GM12878 (cell line): ENCODE data around the gene DUSP22. TPM values are rescaled to one million over a fixed set of nuclear protein-coding genes. Genes with fewer than 3 reads are reported as not detected.

ENCODE experiments used
- ATF7 ChIP-seq: fragments of 450-650 bp; IDR thresholded peaks from 2 replicates; pipeline ENCODE4 v1.6.1; 2016; ENCODE audit warnings: low read depth, mild to moderate bottlenecking
- BHLHE40 ChIP-seq, 2 experiments: fragments of 450-650 bp in 1 of 2; IDR thresholded peaks; 2 replicates each; pipeline ENCODE4 v1.6.1; 2011 to 2017; ENCODE audit warnings: low read depth in 2 of 2, borderline replicate concordance in 1 of 2, improper control_type of control experiment in 1 of 2, low read length in 1 of 2, mild to moderate bottlenecking in 1 of 2
- CHD4 ChIP-seq: fragments of 200-600 bp; sonication (generic); IDR thresholded peaks from 2 replicates; pipeline ENCODE4 v1.6.1; 2016; ENCODE audit warnings: mild to moderate bottlenecking
- CREM ChIP-seq: IDR thresholded peaks from 2 replicates; pipeline ENCODE4 v1.6.1; 2014; ENCODE audit warnings: antibody characterized with exemption, low read depth
- GATAD2B ChIP-seq: fragments of 450-650 bp; conservative IDR thresholded peaks from 2 replicates; pipeline ENCODE4 v1.6.1; 2017; ENCODE audit warnings: low read depth, mild to moderate bottlenecking, moderate library complexity
- HDAC2 ChIP-seq: fragments of 200-600 bp; sonication (generic); IDR thresholded peaks from 2 replicates; pipeline ENCODE4 v1.6.1; 2017
- HDGF ChIP-seq: fragments of 450-650 bp; IDR thresholded peaks from 2 replicates; pipeline ENCODE4 v1.6.1; 2016; ENCODE audit warnings: antibody characterized with exemption
- HSF1 ChIP-seq: fragments of 150-350 bp; IDR thresholded peaks from 2 replicates; pipeline ENCODE4 v1.6.1; 2014; ENCODE audit warnings: mild to moderate bottlenecking, low read depth, low read length
- IKZF1 ChIP-seq: fragments of 450-650 bp; conservative IDR thresholded peaks from 2 replicates; pipeline ENCODE4 v1.6.1; 2017; ENCODE audit warnings: antibody characterized with exemption, mild to moderate bottlenecking
- JUND ChIP-seq: IDR thresholded peaks from 2 replicates; pipeline ENCODE4 v1.6.1; 2012; ENCODE audit warnings: low read depth, mild to moderate bottlenecking, low read length, improper control_type of control experiment, moderate library complexity
- MTA3 ChIP-seq: IDR thresholded peaks from 2 replicates; pipeline ENCODE4 v1.6.1; 2012; ENCODE audit warnings: low read length, inconsistent platforms, borderline replicate concordance
- NFXL1 ChIP-seq: fragments of 450-650 bp; IDR thresholded peaks from 2 replicates; pipeline ENCODE4 v1.6.1; 2017; ENCODE audit warnings: antibody characterized with exemption, mild to moderate bottlenecking, borderline replicate concordance
- NFYA ChIP-seq: IDR thresholded peaks from 2 replicates; pipeline ENCODE4 v1.6.1; 2011; ENCODE audit warnings: low read depth, mild to moderate bottlenecking, low read length, improper control_type of control experiment, borderline replicate concordance
- NFYB ChIP-seq: IDR thresholded peaks from 2 replicates; pipeline ENCODE4 v1.6.1; 2011; ENCODE audit warnings: low read depth, mild to moderate bottlenecking, low read length, improper control_type of control experiment, moderate library complexity; ENCODE audit not compliant: insufficient read depth
- PAX8 ChIP-seq: fragments of 450-650 bp; IDR thresholded peaks from 2 replicates; pipeline ENCODE4 v1.6.1; 2017; ENCODE audit warnings: mild to moderate bottlenecking, moderate library complexity
- PML ChIP-seq: IDR thresholded peaks from 2 replicates; pipeline ENCODE4 v1.6.1; 2012; ENCODE audit warnings: low read length, inconsistent platforms
- POLR2A ChIP-seq: IDR thresholded peaks from 2 replicates; pipeline ENCODE4 v1.6.1; 2011; ENCODE audit warnings: low read depth, mild to moderate bottlenecking, low read length
- POLR2AphosphoS2 ChIP-seq: IDR thresholded peaks from 2 replicates; pipeline ENCODE4 v1.6.1; 2011; ENCODE audit warnings: low read depth, mild to moderate bottlenecking, low read length, improper control_type of control experiment, moderate library complexity
- SMAD1 ChIP-seq: fragments of 450-650 bp; IDR thresholded peaks from 2 replicates; pipeline ENCODE4 v1.6.1; 2018; ENCODE audit warnings: mild to moderate bottlenecking, low read depth; ENCODE audit not compliant: partially characterized antibody
- SMC3 ChIP-seq: IDR thresholded peaks from 2 replicates; pipeline ENCODE4 v1.6.1; 2011; ENCODE audit warnings: low read length, improper control_type of control experiment, borderline replicate concordance
- SP1 ChIP-seq: IDR thresholded peaks from one replicate; pipeline ENCODE4 v1.6.1; 2011; ENCODE audit warnings: low read depth, low read length
- SREBF1 ChIP-seq: IDR thresholded peaks from 2 replicates; pipeline ENCODE4 v1.6.1; 2012; ENCODE audit warnings: mild to moderate bottlenecking, low read length
- YY1 ChIP-seq: IDR thresholded peaks from 2 replicates; pipeline ENCODE4 v1.6.1; 2011; ENCODE audit warnings: low read depth, mild to moderate bottlenecking, low read length
- ZBED1 ChIP-seq: IDR thresholded peaks from 2 replicates; pipeline ENCODE4 v1.6.1; 2016; ENCODE audit warnings: borderline replicate concordance
- ZNF24 ChIP-seq: fragments of 450-650 bp; IDR thresholded peaks from 2 replicates; pipeline ENCODE4 v1.6.1; 2017; ENCODE audit warnings: antibody characterized with exemption, mild to moderate bottlenecking
- polyA plus RNA-seq, 11 experiments: library from polyadenylated mRNA; depleted of rRNA in 4 of 11; unstranded in 6 of 11; stranded (reverse) in 5 of 11; fragments of >200 nt; fragmentation: Nextera tagmentation in 4 of 11; fragmentation: Illumina TruSeq in 1 of 11; extraction: Ambion mirVana in 4 of 11; extraction: Trizol in 1 of 11; gene quantifications; 1 replicate in 1 of 11; 2 replicates in 10 of 11; pipeline versions ENCODE4 v1.2.1 to v1.2.3, GENCODE V29; 2011 to 2016; ENCODE audit warnings: inconsistent platforms in 2 of 11, missing spikeins in 2 of 11, low read depth in 1 of 11
- total RNA-seq, 4 experiments: library from RNA; depleted of rRNA in 3 of 4; stranded (reverse); fragments of >200 nt in 3 of 4; fragmentation: Illumina TruSeq in 1 of 4; extraction: Trizol in 1 of 4; gene quantifications; 2 replicates each; pipeline versions ENCODE4 v1.2.1 to v1.2.3, GENCODE V29; 2013 to 2021
- TF ChIP-seq, protein P1 (sequence below): IDR thresholded peaks from 2 replicates; pipeline ENCODE4 v1.6.1; 2011; ENCODE audit warnings: borderline replicate concordance, low read depth, mild to moderate bottlenecking, moderate library complexity, mixed read lengths, low read length; ENCODE audit not compliant: insufficient read depth; ENCODE audit errors: extremely low read length
- TF ChIP-seq, protein P2 (sequence below): fragments of 450-650 bp; IDR thresholded peaks from 2 replicates; pipeline ENCODE4 v1.6.1; 2018; ENCODE audit warnings: borderline replicate concordance, mild to moderate bottlenecking; ENCODE audit not compliant: partially characterized antibody
- TF ChIP-seq, protein P3 (sequence below): fragments of 450-650 bp; IDR thresholded peaks from 2 replicates; pipeline ENCODE4 v1.6.1; 2014; ENCODE audit warnings: mild to moderate bottlenecking

DUSP22 gene
- total and polyA plus RNA-seq, 10 of the 15 experiments (the other 5 are each of a cell fraction or from before 2014, with no cell fraction given), result 78.9 to 156 (median 107) TPM

DNA sequence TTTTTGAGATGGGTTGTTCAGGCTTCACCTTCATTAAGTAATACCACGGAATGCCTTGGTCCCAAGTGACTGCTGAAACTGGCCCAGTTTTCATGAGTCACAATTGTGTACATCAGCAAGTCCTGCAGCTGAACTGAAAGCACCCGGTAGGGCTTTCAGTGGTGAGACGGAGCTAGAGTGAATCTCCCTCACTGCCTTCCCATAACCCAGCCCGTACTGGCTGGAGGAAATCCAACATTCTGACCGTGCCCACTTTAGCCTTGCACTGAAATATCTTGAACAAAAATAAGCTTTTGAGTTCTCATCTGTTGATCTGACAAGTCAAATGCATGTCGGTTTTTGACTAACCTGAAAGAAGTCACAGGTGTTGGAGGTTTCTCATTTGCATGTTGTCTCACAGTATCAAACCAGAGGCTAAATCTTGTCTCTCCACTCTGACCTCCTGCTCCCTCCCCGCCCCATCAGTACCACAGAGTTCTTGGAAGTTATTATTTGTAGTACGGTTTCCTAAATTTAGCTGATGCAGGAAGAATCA is 35.9 kb downstream of the DUSP22 start (continued):
- TF ChIP-seq HSF1, result 0 out of 2 replicates have a peak, but pooled peaks have one; percentile 4
- no peak for TF ChIP-seq PML
- TF ChIP-seq IKZF1, result peak; percentile 92
- no peak for TF ChIP-seq CREM
- TF ChIP-seq SREBF1, result no peak
- TF ChIP-seq PAX8, result no peak
- no peak for TF ChIP-seq MTA3
- peak; percentile 26; the same call in 1 of the 2 replicates for TF ChIP-seq HDGF
- TF ChIP-seq, protein P1, sequence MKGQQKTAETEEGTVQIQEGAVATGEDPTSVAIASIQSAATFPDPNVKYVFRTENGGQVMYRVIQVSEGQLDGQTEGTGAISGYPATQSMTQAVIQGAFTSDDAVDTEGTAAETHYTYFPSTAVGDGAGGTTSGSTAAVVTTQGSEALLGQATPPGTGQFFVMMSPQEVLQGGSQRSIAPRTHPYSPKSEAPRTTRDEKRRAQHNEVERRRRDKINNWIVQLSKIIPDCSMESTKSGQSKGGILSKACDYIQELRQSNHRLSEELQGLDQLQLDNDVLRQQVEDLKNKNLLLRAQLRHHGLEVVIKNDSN, result no peak
- TF ChIP-seq POLR2AphosphoS2, result peak; percentile 60; the same call in 1 of the 2 replicates
- no peak for TF ChIP-seq NFYB
- peak; percentile 82 for TF ChIP-seq ATF7
- no peak for TF ChIP-seq POLR2A
- no peak; the same call in 1 of the 2 replicates for TF ChIP-seq SMC3
- peak; percentile 90 for TF ChIP-seq SMAD1
- TF ChIP-seq, protein P2, sequence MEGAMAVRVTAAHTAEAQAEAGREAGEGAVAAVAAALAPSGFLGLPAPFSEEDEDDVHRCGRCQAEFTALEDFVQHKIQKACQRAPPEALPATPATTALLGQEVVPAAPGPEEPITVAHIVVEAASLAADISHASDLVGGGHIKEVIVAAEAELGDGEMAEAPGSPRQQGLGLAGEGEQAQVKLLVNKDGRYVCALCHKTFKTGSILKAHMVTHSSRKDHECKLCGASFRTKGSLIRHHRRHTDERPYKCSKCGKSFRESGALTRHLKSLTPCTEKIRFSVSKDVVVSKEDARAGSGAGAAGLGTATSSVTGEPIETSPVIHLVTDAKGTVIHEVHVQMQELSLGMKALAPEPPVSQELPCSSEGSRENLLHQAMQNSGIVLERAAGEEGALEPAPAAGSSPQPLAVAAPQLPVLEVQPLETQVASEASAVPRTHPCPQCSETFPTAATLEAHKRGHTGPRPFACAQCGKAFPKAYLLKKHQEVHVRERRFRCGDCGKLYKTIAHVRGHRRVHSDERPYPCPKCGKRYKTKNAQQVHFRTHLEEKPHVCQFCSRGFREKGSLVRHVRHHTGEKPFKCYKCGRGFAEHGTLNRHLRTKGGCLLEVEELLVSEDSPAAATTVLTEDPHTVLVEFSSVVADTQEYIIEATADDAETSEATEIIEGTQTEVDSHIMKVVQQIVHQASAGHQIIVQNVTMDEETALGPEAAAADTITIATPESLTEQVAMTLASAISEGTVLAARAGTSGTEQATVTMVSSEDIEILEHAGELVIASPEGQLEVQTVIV, result no peak
- 0 out of 2 replicates have a peak, but pooled peaks have one; percentile 24 for TF ChIP-seq ZNF24
- TF ChIP-seq, protein P3, sequence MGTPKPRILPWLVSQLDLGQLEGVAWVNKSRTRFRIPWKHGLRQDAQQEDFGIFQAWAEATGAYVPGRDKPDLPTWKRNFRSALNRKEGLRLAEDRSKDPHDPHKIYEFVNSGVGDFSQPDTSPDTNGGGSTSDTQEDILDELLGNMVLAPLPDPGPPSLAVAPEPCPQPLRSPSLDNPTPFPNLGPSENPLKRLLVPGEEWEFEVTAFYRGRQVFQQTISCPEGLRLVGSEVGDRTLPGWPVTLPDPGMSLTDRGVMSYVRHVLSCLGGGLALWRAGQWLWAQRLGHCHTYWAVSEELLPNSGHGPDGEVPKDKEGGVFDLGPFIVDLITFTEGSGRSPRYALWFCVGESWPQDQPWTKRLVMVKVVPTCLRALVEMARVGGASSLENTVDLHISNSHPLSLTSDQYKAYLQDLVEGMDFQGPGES, result no peak
- TF ChIP-seq CHD4, result 0 out of 2 replicates have a peak, but pooled peaks have one; percentile 31
- TF ChIP-seq NFXL1, result no peak
- TF ChIP-seq ZBED1, result peak; percentile 98
- 0 out of 2 replicates have a peak, but pooled peaks have one; percentile 31 for TF ChIP-seq HDAC2
- peak; percentile 65; the same call in 1 of the 2 replicates for TF ChIP-seq YY1
- TF ChIP-seq BHLHE40 (IDR thresholded peaks at IDR 0.05; ENCODE audit: borderline replicate concordance in 1 of 2, low read depth in 2 of 2, low read length in 1 of 2), result peak; percentile 65 to 88
- no peak; the same call in 1 of the 2 replicates for TF ChIP-seq GATAD2B
- no peak for TF ChIP-seq NFYA
- peak; percentile 75 for TF ChIP-seq SP1
- TF ChIP-seq JUND, result peak; percentile 32; the same call in 1 of the 2 replicates
